CD4-positive, alpha-beta T cell treated with Interleukin-17A for 4 hours (primary cell): ENCODE data around the gene OTOF.
"Not testable (repeated sequence)": the region's sequence is repeated elsewhere in the genome, so short reads cannot be mapped to it uniquely, and the experiment has no call there.

ENCODE experiments used
- DNase-seq: peaks from one replicate; pipeline ENCODE4 v3.0.0-alpha.2; 2020; ENCODE audit warnings: mixed read lengths

Gene OTOF

DNA sequence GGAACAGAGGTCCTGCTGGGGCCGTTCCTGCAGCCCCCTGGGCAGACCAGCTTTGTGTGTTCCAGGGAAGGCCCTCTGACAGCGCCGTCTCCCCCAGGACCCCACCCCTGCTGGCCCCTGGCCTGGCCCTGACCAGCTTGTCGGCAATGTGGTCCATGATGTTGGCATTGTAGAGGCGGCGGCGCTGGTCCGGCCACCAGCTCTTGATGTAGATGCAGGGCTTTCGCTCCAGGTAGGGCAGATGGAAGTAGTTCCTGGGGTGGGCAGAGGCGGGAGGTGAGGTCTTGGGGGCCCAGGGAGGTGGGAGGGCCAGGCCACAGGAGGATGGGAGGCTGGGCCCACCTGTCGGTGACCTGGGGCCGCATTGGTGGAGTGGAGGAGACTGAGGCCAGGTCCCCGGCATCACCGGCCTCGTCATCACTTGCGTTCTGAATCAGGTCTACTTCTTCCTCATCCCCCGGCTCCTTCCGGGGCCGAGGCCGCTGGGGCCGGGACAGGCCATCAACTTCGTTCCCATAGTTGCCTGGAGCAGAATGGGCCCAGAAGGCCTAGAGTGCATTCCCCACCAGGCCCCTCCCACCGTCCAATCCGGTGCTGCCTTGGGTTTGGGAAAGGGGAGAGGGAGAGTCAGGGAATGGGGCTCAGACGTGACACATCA is 1.3 kb upstream of the OTOF start:
- DNase-seq = no peak

DNA sequence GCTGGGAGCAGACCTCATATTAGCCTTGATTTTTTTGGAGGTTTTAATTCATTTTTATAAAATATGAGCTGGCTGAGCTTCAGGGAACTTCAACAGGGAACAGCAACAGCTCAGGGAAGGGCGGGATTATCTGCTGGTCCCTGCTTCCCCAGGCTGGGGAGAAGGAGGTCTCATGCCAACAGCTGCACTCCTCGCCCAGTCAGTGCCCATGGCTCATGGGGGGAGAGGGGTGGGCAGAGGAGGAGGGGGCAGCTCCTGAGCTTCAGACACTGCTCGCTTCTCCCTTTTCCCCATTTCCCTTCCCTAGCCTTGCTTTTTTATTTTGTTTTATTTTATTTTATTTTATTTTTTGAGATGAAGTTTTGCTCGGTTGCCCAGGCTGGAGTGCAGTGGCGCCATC is 442 bp upstream of the OTOF start:
- no peak for DNase-seq

DNA sequence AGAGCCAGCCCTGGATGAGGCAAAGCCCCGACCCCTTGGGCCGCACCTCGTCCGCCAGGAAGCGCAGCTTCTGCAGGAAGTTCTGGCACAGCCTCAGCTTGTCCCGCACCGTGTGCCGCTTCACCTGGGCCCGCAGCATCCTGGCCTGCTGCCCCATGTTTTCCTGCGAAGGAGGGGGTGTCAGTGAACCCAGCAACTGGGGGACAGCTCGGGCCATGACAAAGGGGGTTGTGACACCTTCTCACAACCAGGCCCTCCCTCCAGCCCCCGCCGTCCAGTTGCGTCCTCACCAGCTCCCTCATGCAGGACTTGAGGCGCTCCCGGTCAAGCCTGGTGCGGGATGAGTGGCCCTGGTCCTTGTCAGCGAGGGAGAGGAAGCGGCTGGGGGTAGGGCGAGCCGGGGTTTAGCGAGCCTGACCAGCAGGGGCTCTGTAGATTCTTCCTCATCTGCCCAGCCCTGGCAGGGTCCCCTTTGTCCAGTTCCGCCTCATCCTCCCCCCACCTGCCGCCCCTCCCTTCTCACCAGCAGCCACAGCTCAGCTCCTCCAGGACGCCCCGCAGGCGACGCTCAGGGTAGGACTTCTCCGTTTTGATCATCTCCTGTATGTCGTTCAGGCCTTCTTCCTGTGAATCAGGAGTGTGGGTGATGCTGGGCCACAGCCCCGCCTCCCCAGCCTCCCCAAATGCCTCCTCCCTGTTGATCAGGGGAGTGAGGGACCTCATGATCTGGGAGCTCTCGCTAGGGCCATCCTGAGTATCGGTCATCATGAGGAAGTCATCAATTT is 606 bp downstream of the OTOF start:
- DNase-seq = peak; percentile 11

DNA sequence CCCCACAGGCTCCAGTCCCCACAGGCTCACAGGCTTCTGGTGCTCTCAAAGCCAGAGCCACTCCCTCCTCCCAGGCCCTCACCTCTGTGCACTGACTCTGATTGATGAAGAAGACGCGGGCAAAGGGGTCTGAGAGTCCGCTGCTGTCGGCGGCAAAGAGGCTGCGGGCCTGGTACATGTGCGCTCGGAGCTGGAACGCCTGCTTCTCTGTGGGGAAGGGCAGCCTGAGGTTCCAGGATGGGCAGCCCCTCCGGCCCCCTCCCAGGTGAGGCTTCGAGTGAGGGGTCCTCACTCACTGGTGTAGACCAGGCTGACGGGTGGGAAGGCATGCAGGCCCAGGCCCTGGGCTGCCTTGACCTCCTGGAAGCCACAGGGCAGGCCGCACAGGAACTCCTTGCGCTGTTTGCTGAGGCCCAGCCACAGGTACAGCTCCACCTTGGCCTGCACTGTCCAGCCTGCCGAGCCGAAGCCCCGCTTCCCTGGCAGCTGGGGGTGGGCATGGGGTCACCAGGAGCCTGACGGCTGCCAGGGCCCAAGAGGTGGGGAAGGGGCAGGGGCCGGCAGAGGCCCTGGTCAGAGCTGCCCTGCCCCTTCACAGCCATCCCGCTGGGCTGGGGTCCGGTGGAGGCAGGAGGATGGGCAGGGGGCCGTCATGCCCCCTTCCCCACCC is 2.0 kb downstream of the OTOF start:
- DNase-seq = no peak

DNA sequence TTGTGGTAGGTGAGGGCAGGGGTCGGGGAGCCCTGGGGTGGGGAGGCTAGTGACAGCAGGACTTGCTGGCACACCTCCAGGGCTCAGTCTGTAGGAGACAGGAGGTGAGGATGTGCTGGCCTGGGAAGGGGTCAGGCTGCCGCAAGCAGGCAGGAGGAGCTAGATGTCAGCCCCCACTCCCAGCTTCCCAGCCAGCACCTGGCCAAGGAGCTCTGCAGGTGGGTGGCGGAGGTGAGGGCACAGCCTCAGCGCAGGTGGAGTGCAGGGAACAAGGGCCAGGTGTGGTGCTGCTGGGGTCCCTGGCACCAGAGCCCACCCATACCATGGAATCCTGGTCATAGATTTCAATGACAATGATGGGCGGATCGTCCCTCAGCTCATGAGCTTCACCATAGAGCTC is 2.9 kb downstream of the OTOF start:
- no peak for DNase-seq

DNA sequence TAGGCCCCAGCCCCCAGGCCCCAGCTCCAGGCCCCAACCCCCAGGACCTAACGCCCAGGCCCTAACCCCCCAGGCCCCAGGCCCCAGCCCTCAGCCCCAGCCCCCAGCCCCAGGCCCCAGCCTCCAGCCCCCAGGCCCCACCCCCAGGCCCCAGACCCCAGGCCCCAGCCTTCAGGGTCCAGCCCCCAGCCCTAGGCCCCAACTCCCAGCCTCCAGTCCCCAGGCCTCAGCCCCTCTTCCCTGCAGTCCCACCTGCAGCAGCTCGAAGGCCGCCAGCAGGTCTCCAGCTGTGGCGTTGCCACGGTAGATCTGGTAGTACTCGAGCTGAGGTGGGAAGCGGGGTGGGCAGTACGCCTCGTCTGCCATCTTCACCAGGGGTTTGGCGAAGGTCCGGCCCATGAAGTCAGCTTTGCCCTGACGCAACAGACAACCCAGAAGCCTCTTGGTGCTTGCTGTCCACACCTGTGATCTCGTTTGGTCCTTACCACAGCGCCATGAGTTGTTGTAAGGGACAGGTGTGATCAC is 3.6 kb downstream of the OTOF start:
- DNase-seq = no peak

DNA sequence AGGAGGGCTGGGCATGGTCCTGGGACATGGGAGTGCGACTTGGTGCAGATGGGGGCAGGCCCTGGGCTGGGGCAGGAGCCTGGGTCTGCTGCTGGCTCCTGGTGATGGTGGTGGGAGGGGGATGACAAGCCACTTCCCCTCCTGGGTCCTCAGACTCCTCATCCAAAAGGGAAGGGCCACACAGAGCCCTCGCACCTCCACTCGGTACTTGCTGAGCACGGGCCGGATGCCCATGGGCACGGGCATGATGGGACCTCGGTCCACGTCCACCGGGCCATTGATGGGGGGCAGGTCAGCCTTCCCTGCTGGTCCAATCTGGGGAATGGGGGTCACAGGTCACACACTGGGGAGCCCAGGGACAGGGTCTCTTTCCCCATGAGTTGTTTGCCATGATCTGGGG is 4.1 kb downstream of the OTOF start:
- no peak for DNase-seq

DNA sequence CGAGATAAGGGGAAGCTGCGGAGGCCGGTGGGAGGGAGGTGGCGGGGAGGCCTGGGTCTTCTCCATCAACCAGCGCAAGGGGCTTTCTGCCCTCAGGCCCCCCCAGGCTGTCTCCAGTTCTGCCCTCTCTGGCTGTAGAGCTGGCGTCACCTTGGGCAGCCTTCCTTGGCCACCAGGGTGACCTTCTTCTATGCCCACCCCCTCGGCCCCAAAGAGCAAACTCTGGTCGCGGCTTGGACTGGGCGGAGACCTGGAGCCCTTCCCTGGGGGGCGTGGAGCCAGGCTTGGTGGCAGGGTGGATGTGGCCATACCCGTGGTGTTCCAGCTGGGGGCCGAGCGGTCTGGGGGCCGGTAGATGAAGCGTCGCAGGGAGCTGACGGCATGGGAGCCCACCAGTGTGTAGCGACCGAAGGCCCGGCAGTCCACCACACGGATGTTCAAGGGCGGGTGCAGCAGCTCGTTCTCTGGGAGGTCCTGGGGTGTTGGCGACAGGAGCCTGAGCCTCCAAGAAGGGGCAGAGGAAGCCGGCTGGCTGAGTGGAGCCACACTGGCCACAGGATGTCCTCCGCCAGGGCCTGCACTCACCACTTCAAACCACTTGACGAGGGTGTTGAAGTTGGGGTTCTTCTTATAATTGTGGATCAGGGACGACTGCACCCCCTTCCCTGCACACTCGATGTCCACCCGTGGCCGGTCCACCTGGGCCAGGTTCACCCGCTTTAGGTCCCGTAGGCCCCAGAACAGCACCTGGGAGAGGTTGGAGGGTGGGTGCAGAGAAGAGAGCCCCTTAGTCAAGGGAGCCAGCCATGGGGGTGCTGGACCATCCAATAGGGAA is 4.9 kb downstream of the OTOF start:
- DNase-seq = no peak

DNA sequence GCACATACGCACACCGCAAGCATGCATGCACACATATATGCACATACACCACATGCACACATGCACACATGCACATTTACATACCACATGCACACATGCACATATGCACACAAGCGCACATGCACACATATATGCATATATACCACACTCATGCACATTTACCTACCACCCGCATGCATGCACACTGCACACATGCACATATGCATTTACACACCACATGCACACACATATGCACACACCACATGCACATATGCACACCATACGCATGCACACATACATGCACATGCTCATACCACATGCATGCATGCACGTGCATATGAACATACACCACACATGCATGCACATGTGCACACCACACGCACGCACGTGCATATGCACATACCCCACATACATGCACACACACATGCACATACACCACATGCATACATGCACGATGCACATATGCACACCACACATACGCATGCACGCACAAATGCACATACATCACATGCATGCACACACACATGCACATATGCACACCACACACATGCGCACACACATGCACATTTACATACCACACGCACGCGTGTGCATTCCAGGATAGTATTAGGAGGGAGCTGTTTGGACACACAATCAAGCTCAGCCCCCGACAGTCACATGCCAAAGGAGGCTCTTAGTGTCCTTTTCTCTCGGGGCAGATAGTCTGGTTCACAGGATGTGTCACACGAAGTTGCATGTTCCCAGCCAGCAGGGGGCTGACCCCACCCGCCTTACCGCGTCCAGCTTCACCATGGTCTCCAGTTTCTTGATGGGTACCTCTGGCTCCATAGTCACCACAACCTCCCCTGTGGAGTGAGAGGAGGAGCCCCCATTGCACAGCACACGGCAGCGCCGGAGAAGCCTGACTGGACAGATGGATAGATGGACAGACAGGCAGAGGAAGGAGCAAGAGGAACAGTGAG is 5.9 kb downstream of the OTOF start:
- DNase-seq = no peak

DNA sequence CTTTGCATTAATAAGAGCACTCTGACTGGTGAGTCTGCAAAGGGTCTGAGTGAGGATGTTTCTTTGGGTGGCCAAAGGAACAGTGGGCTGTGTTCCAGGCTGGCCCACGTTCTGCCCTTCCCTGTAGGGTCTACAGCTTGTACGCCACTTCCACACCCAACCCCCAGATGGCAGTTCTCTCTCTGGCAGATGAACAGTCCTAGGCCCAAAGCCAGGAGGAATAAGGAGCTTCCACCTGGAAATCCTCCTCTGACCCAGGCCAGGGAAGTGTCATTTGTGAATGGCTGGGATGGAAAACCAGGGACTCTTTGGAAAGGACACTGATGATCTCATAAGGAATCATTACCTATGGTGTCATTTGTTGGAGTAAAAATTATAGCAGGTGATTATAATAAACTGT is 6.6 kb downstream of the OTOF start:
- no peak for DNase-seq

DNA sequence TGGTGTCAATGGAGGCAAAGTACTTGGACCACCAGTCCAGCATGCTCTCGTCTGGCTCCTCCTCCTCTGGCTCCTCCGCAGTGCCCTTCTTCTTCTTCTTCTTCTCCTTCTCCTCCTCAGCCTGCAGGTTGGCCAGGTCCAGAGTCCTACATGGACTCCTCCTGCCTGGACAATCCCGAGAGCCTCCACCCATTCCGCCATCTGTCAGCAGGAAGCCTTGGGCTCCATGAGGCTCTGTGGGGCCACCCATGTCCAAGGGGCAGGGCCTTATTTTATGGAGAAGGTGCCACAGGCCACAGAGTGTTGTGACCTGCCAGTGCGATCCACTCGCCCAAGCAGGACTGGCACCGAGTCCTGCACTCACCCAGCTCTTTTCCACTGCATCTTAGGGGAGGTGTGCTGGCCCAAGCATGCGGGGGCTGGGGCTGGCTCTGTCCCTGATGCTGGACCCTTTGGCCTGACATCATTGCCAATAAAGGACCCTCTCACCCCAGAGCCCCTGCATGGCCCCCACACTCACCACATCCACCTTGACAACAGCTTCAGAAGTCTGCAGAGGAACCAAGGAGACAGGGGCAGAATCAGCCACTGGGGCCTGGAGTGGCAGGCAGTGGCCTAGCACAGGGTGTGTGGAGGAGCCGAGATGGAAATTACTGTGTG is 7.2 kb downstream of the OTOF start:
- no peak for DNase-seq

DNA sequence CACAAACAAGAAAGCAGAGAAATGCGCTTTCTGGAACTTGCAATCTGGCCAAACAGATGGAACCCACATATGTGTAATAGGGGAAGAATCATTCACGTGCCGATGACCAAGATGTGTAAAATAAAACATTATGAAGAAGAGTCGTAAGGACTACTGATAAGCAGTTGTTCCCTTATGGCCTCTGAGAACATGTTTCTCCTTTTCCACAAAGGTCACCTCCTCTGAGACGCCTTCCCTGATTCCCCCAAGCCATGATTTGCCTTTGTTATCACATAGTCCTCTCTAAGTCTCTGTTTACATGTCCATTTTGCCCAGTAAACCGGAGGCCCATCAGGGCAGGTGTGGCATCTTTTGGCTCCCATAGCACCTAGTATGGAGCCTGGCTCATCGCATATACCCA is 8.0 kb downstream of the OTOF start:
- DNase-seq = no peak

DNA sequence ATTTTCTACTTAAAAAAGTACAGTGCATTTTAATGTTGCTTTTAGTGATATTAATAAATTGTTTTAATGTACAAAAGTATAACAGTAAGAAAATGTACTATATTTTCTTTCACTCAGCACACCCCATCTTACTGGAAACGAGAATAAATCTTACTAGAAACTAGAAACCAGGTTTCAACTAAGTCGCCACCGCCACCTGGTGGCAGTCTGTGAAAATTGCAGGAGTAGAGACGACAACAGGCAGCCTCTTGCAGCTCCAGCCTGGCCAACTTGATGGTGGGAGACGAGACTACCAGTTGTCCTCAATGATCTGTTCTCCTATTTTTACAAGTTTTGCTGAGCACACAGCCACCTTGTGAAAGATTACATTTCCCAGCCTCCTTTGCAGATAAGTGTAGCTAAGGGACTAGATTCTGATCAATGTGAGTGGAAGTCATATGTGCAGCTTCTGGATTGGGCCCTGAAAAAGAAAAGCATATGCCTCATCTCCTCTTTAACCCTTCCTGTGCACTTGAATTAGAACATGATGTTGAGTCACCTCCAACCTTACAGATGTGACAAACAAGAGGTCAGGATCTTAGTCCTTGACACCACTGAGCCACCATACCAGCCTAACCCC is 8.7 kb downstream of the OTOF start:
- DNase-seq = peak; percentile 62

DNA sequence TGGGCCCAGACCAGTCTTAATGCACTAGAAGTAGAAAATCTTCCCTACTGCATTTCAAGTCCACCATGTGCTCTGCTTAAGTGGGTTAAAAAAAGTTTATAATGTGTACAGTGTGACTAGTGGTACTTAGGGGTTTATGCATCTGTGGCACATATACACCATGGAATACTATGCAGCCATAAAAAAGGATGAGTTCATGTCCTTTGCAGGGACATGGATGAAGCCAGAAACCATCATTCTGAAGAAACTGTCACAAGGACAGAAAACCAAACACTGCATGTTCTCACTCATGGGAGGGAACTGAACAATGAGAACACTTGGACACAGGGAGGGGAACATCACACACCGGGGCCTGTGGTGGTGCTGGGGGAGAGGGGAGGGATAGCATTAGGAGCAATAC is 9.4 kb downstream of the OTOF start:
- not testable (repeated sequence) for DNase-seq

DNA sequence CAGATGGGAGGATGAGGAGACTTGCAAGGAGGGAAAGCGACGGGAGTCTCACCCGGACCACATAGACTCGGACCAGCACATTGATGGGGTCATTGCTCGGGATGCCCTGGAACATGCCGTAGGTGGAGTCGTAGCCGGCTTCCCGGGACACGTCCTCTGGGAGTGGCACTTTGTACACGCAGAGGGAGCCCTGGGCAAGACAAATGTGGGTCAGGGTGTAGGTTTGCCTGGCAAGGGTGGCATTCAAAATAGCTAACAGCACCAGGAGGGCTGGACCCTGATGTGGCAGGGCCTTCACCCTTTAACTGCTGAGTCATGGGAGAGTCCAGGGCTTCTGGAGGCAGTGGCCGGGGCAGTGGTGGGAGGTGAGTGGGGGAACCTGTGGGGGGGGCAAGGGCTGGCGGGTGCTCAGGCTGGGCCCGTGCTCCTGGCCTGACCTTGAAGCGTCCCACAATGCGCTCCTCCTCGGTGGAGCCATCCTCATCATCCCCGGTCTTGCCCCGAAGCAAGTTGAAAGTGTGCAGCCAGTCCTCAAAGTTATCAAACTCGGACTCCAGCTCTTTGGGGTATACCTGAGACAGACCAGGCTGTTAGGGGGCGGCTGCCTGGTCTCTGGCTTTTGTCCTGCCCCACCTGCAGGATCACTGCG is 11.1 kb downstream of the OTOF start:
- no peak for DNase-seq

DNA sequence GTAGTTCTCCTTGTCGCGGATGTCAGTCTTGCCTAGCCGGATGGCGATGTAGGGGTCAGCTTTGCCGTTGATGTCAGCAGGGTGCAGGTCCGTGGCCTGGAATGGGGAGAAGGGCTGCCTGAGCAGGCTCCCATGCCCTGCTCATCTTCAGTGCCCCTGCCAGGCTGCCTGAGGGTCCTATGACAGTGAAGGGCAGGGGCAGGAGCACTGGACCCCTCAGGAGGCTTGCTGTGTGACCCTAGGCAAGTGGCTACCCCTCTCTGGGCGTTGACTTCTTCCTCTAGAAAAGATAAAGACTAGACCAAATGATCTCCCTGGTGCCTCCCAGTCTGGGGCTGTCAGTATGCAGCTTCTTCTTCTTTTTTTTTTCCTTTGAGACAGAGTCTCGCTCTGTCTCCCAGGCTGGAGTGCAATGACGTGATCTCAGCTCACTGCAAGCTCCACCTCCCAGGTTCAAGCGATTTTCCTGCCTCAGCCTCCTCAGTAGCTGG is 11.9 kb downstream of the OTOF start:
- DNase-seq = no peak

DNA sequence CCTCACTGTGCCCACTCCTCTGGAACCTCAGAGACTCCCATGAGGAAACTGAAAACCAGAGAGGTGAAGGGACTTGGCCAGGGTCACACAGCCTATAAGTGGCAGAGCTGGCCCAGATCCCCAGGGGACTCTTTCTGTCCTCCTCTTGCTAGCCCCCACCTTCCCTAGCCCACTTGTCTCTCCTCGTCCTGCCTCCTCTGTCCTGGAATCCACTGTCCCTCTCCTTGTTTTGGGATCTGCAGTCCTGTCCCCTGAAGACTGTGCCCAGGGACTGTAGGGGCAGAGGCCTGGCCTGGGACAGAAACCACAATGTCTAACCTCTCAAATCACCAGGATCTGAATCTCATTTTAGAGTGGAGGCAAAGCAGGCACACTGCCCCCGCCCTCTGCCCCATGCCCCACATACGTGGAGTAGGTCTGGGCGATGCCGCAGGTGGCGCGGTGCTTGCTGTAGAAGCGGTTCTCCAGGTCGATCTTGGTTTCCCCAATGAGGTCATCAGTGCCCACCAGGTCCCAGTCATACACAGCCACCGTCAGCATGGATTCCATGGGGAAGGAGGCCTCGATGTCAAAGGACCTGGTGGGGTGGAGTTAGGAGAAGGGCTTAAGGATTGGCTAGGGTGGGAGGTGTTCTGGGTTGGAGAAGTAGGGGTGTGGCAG is 12.5 kb downstream of the OTOF start:
- DNase-seq = no peak

DNA sequence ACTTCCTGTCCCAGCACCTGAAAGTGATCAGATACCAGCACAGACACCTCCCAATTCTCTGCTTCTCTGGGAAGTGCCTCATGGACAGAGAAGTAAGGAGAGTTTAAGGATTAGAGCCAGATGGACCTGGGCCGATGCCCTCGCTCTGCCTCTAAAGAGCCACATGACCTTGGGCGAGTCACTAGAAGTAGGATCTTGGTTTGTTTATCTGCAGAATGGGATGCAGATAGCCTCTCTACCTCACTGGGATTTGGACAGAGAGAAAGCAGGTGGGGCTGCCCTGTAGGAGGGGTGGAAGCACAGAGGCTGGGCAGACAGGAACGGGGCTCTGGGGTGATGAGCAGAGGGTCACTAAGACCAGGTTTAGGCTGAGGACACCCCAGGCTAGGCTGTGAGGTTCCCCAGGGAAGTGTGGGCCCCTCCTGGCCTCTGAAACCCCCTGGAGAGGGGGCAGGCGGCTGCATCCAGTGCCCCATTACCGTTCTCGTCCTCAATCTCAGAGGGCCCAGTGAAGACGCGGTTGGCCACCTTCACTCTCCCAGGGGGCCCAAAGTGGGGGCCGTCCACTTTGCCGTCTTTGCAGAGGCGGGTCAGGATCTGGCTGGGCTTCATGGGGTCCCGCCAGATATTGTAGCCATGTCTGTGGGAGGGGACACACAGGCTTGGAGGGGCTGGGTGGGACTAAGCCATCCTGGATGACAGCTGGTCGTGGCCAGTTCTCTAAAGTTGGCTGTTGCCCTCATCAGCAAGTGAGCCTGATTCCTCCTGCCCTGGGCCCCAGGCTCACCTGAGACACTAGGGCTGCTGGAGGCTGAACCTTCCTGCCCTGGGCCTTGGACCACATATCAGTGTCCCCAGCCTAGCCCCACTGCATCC is 13.3 kb downstream of the OTOF start:
- DNase-seq = no peak
